Loucy (cell line): Measurements from ENCODE around the gene STPG3.

Experiments used
- EZH2phosphoT487 ChIP-seq: fragments of 200-600 bp; IDR thresholded peaks from 2 replicates; pipeline ENCODE4 v1.6.1; 2018; ENCODE audit warnings: antibody characterized with exemption, mild to moderate bottlenecking, moderate library complexity, borderline replicate concordance
- TF ChIP-seq, protein P1 (sequence below): fragments of 200-600 bp; sonication (generic); conservative IDR thresholded peaks from 2 replicates; pipeline ENCODE4 v1.5.1; 2014; ENCODE audit warnings: mild to moderate bottlenecking, antibody characterized with exemption, low read length

DNA sequence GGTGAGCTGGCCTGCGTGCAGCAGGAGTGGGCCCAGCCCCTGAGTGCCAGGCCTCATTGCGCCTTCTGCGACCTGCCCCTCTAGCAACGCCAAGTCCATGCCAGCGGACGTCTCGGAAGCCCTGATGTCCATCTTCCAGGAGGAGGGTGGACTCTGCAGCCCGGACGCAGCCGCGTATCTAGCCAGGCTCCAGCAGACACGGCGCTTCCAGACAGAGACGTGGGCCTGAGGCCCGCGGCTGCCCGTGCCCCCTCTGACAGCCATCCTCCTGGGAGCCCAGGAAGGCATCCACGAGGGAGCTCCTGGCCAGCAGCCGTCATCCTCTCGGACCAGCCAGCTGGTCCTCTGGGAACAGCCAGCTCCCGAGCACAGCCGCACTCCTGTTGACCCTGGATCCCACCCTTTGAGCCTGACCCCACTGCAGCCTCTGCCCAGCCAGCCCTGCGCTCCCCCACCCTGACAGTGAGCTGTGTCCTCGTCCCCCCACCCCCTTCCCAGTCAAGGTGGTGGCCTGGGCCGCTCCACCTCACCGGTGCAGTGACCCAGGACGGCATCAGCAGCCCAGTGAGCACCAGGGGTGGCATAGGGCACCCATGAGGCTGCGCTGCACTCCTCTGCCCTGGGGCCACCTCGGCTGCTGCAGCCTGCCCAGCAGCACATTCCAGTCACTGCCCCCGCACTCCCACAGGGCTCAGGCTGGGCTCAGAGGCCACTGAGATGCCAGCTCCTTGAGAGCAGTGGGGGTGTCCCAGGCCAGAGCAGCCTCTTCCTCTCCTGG, 34.7 kb upstream of the STPG3 start:
- TF ChIP-seq, protein P1, sequence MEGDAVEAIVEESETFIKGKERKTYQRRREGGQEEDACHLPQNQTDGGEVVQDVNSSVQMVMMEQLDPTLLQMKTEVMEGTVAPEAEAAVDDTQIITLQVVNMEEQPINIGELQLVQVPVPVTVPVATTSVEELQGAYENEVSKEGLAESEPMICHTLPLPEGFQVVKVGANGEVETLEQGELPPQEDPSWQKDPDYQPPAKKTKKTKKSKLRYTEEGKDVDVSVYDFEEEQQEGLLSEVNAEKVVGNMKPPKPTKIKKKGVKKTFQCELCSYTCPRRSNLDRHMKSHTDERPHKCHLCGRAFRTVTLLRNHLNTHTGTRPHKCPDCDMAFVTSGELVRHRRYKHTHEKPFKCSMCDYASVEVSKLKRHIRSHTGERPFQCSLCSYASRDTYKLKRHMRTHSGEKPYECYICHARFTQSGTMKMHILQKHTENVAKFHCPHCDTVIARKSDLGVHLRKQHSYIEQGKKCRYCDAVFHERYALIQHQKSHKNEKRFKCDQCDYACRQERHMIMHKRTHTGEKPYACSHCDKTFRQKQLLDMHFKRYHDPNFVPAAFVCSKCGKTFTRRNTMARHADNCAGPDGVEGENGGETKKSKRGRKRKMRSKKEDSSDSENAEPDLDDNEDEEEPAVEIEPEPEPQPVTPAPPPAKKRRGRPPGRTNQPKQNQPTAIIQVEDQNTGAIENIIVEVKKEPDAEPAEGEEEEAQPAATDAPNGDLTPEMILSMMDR, result no peak
- no peak for TF ChIP-seq EZH2phosphoT487
